DOHH2 (cell line): ENCODE data around the gene MYLK.

Experiments
- H3F3A ChIP-seq: fragments of 200-600 bp; sonication (generic), shearing (Covaris generic); 2 replicates; pipeline ENCODE4 v1.6.0; 2016; ENCODE audit warnings: antibody characterized with exemption, mild to moderate bottlenecking; ENCODE audit not compliant: control insufficient read depth, insufficient read depth
- H3K27ac ChIP-seq: fragments of 200-600 bp; sonication (generic); 2 replicates; pipeline ENCODE4 v1.5.1; 2014; ENCODE audit warnings: low read depth, mild to moderate bottlenecking, low read length, moderate library complexity
- H3K27me3 ChIP-seq: fragments of 200-600 bp; sonication (generic); 2 replicates; pipeline ENCODE4 v1.6.1; 2014; ENCODE audit warnings: mild to moderate bottlenecking, low read length, mixed read lengths; ENCODE audit not compliant: control insufficient read depth
- H3K36me3 ChIP-seq: fragments of 200-600 bp; sonication (generic); 2 replicates; pipeline ENCODE4 v1.6.1; 2014; ENCODE audit warnings: mild to moderate bottlenecking, low read length, moderate library complexity, mixed read lengths; ENCODE audit not compliant: control insufficient read depth
- H3K4me1 ChIP-seq: fragments of 200-600 bp; sonication (generic); 2 replicates; pipeline ENCODE4 v1.6.1; 2014; ENCODE audit warnings: mild to moderate bottlenecking, low read length, mixed read lengths; ENCODE audit not compliant: control insufficient read depth
- H3K4me2 ChIP-seq: fragments of 200-600 bp; sonication (generic); 2 replicates; pipeline ENCODE4 v1.6.0; 2014; ENCODE audit warnings: mild to moderate bottlenecking, low read length, moderate library complexity
- H3K4me3 ChIP-seq: fragments of 200-600 bp; sonication (generic); 2 replicates; pipeline ENCODE4 v1.5.1; 2014; ENCODE audit warnings: mild to moderate bottlenecking, low read length, mixed read lengths
- H3K79me2 ChIP-seq: fragments of 200-600 bp; sonication (generic); 2 replicates; pipeline ENCODE4 v1.6.1; 2014; ENCODE audit warnings: mild to moderate bottlenecking, low read length, mixed read lengths; ENCODE audit not compliant: control insufficient read depth
- H3K9me2 ChIP-seq: fragments of 200-600 bp; sonication (generic); replicated peaks from 2 replicates; pipeline ENCODE4 v1.6.1; 2014; ENCODE audit warnings: mild to moderate bottlenecking, low read length, mixed read lengths; ENCODE audit not compliant: control insufficient read depth
- H3K9me3 ChIP-seq: fragments of 200-600 bp; sonication (generic); 2 replicates; pipeline ENCODE4 v1.6.1; 2014; ENCODE audit warnings: antibody characterized with exemption, low read length, mixed read lengths; ENCODE audit not compliant: control insufficient read depth, insufficient read depth
- H4K20me1 ChIP-seq: fragments of 200-600 bp; sonication (generic); 2 replicates; pipeline ENCODE4 v1.6.0; 2014; ENCODE audit warnings: low read depth, mild to moderate bottlenecking, antibody characterized with exemption, low read length, moderate library complexity; ENCODE audit not compliant: control insufficient read depth, insufficient read depth
- EZH2phosphoT487 ChIP-seq: fragments of 200-600 bp; sonication (generic); IDR thresholded peaks from 2 replicates; pipeline ENCODE4 v1.6.1; 2017; ENCODE audit warnings: borderline replicate concordance, mild to moderate bottlenecking, antibody characterized with exemption, low read length, moderate library complexity, mixed read lengths
- TF ChIP-seq, protein P1 (sequence below): fragments of 200-600 bp; sonication (generic); IDR thresholded peaks from one replicate; pipeline ENCODE4 v1.5.1; 2014; ENCODE audit warnings: antibody characterized with exemption, mild to moderate bottlenecking, low read depth, low read length; ENCODE audit not compliant: poor library complexity, severe bottlenecking

Gene MYLK

DNA sequence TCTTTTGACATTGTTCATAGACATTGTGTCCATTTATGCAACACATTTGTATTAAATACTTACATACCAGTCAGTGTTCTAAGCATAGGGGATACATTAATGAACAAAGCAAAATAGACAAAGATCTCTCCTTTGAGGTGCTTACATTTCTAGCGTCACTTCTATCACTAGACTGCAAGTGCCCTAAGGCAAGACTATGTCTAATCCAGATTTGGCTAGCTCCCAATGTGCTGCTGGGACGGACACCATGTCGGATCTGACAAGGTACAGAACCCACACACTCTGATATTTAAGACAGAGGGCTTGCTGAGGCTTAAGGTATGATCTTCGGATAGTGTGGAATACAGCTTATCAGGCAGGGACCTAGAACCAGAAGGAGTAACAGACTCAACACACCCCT, 41.4 kb downstream of the MYLK start:
- H3K9me2 ChIP-seq, result no peaks in the 10 kb centered on the region
- H3K9me3 ChIP-seq, result peaks cover 8% of the 10 kb centered on the region; the same call in 1 of the 2 replicates
- no peaks in the 10 kb centered on the region for H3F3A ChIP-seq
- no peak overlapping the region for H3K27ac ChIP-seq
- H3K4me1 ChIP-seq, result no peaks in the 10 kb centered on the region
- H3K4me2 ChIP-seq, result no peak overlapping the region
- TF ChIP-seq, protein P1, sequence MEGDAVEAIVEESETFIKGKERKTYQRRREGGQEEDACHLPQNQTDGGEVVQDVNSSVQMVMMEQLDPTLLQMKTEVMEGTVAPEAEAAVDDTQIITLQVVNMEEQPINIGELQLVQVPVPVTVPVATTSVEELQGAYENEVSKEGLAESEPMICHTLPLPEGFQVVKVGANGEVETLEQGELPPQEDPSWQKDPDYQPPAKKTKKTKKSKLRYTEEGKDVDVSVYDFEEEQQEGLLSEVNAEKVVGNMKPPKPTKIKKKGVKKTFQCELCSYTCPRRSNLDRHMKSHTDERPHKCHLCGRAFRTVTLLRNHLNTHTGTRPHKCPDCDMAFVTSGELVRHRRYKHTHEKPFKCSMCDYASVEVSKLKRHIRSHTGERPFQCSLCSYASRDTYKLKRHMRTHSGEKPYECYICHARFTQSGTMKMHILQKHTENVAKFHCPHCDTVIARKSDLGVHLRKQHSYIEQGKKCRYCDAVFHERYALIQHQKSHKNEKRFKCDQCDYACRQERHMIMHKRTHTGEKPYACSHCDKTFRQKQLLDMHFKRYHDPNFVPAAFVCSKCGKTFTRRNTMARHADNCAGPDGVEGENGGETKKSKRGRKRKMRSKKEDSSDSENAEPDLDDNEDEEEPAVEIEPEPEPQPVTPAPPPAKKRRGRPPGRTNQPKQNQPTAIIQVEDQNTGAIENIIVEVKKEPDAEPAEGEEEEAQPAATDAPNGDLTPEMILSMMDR, result no peak
- no peaks in the 10 kb centered on the region for H3K36me3 ChIP-seq
- H4K20me1 ChIP-seq, result no peaks in the 10 kb centered on the region
- no peaks in the 10 kb centered on the region for H3K27me3 ChIP-seq
- H3K79me2 ChIP-seq, result no peaks in the 10 kb centered on the region
- H3K4me3 ChIP-seq, result no peak overlapping the region

DNA sequence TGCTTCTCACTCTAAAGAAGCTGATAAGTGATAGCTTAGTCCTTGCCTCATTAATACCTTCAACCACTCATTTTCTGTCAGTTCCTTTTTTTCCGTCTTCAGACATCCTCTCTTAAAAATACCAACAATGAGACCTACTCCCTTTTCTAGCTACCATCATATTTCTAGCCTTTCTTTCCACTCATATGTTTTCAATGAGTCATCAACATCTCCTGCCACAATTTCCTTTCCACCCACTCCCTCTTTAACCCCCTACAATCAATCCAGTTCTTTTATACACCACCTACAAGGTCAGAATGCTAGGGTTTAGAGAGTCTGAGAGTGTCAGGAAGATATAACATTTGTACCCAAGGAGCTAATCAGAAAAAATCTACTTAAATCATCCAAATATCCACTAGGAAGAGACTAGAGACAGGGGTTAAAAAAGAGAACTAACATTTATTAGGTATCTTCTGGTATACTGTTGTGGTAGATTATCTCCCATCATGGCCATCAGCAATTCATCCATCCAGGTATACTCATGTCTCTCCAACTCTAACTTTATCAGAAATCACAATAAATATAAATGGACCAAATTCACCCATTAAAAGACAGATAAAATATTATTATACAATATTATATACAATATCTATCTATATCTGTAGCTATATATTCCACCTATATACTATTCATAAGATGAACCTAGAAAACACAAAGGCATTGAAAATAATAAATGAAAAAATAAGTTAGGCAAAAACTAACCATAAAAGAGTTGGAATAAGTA, 42.5 kb downstream of the MYLK start:
- Histone ChIP-seq H3F3A (no peaks in the 10 kb centered on the region), H3K4me2 (no peak overlapping the region), H3K36me3 (no peaks in the 10 kb centered on the region), H3K27me3 (no peaks in the 10 kb centered on the region), H3K9me2 (no peaks in the 10 kb centered on the region), H3K27ac (no peak overlapping the region), H3K9me3 (peaks cover 4% of the 10 kb centered on the region; the same call in 1 of the 2 replicates), H3K4me1 (no peaks in the 10 kb centered on the region), H3K79me2 (no peaks in the 10 kb centered on the region), H3K4me3 (no peak overlapping the region), H4K20me1 (no peaks in the 10 kb centered on the region)
- TF ChIP-seq, protein P1, result no peak
- no peak for TF ChIP-seq EZH2phosphoT487

DNA sequence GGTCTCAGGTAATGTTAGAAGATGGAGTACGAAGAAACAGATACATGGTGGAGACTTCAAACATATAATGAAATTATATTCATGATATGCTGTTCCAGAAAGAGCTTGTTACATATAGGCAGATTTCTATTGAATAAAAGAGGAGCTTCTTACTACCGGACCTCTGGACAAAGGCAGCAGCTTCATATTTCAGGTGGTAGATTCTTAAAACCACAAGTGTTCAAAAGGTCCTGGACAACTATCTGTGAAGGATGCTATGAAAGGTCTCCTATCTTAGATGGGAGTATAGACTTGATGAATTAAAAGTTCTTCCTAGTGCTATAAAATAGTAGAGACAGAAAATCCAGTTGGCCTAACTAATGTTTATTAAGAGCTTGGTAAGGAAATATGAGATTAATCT, 43.2 kb downstream of the MYLK start:
- Histone ChIP-seq H3F3A (no peaks in the 10 kb centered on the region), H3K36me3 (no peaks in the 10 kb centered on the region), H3K4me3 (no peak overlapping the region), H3K27me3 (no peaks in the 10 kb centered on the region), H3K4me1 (no peaks in the 10 kb centered on the region), H3K9me3 (peaks cover 4% of the 10 kb centered on the region; the same call in 1 of the 2 replicates), H3K4me2 (no peak overlapping the region), H3K27ac (no peak overlapping the region), H3K79me2 (no peaks in the 10 kb centered on the region), H3K9me2 (no peaks in the 10 kb centered on the region), H4K20me1 (no peaks in the 10 kb centered on the region)
- no peak for TF ChIP-seq EZH2phosphoT487
- TF ChIP-seq, protein P1, result no peak
